NCI-H2171 (cell line): Measurements from ENCODE around the gene GALT.
"Not testable (repeated sequence)": the region's sequence is repeated elsewhere in the genome, so short reads cannot be mapped to it uniquely, and the experiment has no call there.

ENCODE experiments used
- DNase-seq: peaks from one replicate; lab custom pipeline; 2025; lab: John Stamatoyannopoulos, UW

GALT gene

DNA sequence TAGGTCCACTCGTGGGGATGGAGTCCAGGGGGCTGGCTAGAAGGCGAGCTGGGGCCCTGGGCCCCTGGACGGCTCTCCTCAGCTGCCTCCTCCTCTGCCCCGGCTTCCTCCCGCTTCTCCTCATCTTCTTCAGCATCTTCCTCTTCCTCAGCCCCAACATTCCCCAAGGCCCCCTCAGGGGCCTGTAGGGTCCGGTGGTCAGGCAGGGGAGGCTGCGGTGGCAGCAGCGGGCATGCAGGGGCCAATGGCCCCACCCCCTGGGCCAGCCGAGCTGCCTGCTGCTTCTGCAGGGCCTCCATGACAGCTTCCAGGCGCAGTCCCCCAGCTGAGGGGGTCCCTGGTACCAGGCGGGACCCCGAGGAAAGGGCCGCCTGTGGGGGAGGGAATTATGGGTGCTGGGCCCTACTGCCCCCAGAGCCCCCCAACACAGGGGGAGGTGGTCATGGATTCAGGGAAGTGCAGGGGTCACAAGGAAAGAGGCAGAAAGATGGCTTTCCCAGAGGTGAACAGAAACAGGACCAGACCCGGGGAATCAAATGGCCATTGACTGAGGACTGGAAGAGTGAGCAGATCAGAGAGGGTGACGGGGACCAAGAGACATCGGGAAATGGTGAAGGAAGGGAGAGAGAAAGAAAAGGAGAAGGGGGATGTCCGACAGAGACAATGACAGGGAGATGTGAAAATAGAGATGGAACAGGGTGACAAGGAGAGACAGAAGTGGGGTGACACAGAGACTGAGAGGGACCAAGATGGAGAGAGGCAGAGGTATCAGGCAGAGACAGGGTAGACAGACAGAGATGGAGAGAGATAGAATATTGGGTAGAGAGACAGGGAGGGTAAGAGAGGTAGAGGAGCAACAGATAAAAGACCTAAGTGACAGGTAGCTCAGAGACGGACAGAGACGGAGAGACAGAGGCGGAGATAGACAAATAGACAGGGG, 18.5 kb upstream of the GALT start:
- no peak for DNase-seq

DNA sequence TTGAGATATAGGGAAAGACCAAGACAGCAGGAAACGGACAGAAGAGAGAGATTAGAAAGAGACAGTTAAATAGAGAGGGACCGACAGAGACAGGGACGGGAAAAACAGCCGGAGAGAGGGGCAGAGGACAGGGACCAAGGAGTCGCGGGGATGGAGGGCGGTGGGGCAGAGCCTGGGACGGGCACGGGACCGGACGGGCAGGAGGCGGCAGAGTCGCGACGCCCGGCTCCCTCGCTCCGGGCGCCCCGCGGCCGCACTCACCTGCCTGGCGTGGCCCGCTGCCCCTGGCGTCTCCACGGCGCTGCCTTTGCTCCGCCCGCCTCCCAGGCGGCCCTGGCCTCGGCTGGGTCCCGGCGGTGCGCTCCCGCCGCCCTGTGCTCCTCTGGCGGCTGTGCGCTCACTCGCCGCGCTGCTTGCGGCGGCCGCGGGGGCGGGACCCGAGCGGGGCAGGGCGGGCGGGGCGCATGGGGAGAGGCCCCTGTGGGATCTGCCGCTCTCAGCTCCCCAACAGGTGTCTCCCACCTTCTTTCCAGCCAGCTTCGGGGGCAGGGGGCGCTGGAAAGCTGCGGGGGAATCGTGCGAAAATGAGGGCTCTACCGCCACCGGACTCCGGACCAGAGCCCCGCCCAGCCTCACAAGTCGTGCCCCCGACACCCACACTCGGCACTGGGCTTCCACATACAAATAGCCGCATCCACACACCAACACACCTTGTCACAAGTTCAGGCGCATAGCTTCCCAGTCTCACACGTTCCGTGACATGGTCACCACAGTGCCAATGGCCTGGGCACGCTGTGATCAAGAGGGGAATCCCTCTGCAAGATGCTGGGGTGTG, 17.6 kb upstream of the GALT start, which contains the start of gene ARID3C:
ARID3C (minus strand) TSS at position 411 of the 835 bp plus-strand sequence. CDS start 1,052 bp downstream, outside the sequence.
- DNase-seq: no peak

DNA sequence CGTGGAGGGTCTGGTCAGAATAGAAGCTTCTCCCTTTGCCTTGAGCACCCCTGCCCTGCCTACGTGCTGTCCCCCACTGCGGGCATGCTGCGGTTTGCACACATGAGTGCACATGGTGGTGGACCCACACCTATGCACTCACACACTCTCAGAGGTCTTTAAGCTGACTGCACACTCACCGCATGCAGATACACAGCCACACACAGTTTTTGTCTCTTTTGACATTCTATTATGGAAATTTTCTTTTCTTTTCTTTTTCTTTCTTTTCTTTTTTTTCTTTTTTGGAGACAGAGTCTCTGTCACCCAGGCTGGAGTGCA, 17.0 kb upstream of the GALT start:
- no peak for DNase-seq

DNA sequence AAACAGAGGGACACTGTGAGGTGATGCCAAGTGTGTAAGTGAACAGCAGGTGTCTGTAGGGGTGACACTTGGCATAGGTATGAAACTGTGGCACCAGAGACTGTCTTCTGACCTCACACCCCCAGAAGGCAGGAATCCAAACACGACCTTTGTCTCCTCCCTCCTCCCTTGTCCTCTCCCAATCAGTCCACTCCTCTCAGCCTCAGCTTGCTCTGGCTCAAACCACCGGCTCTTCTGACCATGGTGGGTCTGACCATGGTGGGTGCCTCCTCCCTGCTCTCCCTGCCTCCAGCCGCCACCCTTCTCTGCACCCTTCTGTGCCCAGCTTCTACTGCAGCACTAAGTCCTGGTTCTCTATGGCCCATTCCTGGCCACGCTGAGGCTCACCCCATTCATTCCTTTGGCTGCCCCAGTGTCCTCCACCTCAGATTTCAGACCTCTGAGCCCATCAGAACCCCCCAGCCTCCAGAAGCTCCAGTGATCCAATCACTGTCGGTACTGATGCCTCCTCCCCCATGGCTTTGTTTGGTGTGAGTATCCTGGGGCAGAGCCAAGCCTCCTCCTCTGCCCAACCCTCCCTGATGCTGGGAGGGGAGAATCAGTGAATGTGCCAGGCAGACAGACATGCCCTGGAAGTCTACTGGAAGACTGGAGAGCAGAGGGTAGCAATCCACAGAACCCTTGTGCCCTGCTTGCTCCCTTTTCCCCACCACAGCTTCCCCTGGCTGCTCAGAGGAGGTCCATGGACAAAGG, 15.9 kb upstream of the GALT start:
- no peak for DNase-seq

DNA sequence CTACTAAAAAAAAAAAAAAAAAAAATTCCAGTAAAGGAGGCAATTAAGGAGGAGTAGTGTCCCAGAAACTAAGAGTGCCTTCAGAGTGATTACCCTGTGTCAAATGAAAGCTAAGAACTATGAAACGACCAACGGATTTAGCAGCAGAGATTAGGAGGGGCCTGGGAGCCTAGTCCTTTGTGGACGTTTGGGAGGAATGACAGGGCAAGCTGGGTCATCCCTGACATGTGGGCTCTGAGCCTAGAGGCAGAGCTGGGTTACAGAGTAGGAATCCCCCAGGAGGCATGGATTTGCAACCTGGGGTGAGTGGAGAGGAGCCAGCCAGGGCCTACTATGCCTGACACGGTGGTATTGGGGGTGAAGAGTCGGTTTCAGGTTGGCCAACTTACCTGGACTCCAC, 13.3 kb upstream of the GALT start:
- no peak for DNase-seq

DNA sequence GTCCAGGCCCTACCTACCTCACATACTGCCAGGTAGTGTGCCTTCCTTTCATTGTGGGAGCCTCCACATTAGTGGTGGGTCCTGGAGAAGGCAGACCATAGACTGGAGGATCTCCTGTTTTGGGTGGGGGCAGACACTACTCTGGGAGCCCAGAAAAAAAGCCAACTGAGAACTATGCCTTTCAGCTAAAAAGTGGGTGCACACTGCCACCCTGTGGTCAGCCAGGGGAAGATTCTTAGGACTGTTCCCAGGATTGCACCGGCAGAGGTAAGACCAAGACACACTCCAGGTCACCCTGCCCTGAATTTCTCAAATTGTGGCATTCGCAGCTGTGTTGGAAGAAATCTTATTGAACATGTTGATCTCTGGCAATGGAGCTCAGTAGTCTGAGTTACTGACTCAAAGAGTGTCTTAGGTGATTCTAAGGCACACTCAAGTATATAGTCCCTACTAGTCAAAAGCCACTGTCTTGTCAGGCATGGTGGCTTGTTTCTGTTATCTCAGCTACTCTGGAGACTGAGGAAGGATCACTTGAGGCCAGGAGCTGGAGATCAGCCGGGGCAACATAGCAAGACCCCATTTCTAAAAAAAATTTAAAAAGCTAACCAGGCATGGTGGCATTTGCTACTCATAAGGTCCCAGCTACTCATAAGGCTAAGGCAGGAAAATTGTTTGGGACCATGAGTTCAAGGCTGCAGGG, 12.5 kb upstream of the GALT start:
- DNase-seq: no peak

DNA sequence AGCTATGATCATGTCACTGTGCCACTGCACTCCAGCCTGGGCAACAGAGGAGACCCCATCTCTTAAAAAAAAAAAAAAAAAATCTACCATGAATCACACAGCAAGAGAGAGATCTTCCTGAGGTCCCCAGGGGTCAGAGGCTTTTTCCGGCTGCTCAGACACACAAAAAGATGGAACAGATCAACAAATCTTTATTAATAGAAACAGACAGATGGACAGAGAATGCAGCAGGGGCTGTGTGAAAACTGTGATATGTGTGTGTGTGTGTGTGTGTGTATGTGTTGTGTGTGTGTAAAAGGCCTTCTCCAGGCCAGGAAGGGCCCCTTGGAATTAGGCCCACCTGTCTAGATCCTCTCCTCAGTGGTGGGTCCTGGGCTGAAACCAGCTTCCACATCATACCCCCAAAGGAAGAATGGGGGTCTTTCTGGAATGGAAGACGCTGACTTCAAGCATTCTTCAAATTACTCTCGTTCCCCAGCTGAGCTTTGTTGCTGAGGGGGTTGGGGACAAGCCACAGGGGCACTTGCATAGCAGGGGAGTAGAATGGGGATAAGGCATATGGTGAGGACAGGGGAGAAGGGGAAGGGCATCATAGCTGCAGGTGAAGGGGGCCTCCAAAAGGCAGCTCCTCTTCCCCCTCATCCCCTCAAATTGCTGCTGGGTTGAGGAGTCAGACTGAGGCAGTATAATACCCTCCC, 11.8 kb upstream of the GALT start:
- no peak for DNase-seq

DNA sequence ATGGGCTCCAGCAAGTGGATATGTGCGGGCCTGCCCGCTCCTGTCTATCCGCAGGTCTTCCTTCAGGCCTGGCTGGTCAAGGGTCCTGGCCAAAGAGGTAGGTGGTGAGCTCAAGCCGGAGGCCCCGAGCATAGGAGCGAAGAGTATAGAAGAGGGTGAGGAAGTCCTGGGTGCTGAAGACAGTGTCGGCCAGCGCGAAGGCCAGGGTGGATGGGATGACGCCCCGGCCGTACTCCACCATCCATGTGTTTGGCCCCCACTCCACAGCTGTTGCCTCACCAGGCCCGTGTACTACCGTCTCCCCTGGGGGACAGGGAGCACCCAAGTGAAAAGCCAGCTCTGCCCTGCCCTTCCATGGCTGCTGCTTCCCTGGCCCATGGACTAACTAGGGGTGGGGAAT, 10.9 kb upstream of the GALT start:
- no peak for DNase-seq

DNA sequence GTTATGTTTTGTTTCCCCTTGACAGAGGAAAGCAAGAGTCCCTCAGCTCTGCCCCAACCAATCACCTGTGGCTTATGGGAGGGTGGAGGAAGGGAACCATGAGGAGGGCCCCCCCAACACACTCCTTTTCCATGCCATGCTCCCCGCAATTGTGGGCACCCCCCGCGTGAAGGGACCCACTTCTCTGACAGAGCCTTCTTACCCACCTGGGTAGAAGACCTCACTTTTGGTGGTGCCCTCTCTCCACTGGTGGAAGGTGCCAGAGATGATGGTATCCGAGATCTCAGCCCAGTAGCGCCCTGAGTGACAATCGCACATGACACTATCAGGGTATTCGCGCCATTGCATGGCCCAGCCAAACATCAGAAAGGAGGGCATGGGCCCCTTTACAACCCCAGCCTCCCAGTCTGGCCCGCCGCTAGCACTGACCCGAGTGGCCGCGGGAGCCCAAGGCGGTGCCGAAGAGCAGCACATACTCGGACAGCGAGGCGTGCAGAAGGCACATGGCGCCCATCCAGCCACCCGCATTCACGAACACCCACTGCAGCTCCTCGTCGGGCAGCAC, 9.6 kb upstream of the GALT start:
- DNase-seq: no peak

DNA sequence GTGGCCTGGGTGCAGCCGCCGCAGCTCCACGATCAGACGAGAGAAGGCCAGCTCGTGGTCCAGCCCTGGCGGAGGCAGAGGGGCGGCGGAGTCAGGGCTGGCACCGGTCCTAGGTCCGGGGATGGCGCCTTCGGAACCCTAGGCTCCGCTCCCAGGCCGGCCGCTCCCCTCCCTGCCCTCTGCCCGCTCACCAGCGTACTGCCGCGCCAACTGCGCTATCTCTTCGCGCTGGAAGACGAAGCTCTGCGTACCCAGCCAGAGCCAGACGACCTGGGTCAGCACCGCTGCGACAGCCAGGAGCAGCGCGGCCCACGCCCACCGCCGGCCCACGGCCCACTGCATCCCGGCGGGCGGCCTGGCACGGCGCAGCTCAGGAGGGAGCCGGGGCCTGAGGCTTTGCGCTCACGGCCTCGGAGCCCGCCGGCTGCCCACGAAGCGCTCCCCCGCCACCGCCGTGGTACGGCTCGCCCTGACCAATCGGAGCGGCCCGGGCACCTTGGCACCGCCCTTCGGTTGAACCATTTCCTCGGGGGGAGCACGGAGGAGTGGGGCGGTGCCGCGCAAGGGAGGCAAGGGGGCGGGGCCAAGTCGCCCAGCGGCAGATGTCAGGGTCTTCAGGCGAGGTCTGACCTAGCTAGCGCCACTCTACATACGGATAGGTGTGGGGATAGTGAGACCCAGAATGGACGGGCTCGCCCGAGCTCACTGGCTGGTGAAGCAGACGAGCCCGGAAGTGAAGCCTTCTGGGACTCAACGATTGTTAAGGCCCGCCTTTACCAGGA, 8.9 kb upstream of the GALT start, which contains the start of gene SIGMAR1:
SIGMAR1 (minus strand) TSS at position 432 of the 782 bp plus-strand sequence; CDS start at position 342, 90 bp downstream.
- peak; percentile 78 for DNase-seq

DNA sequence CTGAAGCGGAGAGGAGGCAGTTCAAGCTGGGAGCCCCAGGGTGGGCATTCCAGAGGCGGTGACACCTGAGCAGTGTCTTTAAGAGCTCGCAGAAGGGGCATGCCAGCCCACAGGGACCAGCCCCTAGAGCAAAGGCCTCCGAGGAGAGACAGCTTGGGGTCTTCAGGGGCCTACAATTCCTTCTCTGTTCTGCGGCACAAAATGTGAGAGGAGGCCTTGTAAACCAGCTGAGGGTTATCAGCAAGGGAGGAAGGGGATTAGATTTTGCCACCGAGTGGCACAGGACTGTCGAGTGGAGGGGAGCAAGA, 8.4 kb upstream of the GALT start:
- no peak for DNase-seq

DNA sequence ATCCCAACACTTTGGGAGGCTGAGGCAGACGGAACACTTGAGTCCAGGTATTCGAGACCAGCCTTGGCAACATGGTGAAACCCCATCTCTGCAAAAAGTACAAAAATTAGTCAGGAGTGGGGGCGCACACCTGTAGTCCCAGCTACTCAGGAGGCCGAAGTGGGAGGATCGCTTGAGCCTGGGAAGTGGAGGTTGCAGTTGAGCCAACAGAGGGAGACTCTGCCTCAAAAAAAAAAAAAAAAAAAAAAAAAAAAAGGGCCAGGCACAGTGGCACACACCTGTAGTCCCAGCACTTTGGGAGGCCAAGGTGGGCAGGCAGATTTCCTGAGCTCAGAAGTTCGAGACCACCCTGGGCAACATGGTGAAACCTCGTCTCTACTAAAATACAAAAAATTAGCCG, 7.2 kb upstream of the GALT start:
- DNase-seq: not testable (repeated sequence)

DNA sequence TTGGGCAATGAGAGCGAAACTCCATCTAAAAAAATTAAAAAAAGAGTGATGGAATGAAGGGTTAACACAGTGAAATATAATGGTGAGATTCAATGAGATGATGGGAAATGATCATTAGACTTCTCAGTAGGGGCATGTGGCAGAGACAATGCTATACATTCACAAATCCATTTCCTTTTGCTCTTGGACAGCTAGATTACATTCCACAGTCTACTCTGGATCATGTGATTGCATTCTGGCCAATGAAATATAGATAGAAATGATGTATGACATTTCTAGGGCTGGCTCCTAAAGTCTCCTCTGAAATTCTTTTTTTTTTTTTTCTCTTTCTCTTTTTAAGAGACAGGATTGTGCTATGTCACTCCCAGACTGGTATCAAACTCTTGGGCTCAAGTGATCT, 3.8 kb upstream of the GALT start:
- no peak for DNase-seq

DNA sequence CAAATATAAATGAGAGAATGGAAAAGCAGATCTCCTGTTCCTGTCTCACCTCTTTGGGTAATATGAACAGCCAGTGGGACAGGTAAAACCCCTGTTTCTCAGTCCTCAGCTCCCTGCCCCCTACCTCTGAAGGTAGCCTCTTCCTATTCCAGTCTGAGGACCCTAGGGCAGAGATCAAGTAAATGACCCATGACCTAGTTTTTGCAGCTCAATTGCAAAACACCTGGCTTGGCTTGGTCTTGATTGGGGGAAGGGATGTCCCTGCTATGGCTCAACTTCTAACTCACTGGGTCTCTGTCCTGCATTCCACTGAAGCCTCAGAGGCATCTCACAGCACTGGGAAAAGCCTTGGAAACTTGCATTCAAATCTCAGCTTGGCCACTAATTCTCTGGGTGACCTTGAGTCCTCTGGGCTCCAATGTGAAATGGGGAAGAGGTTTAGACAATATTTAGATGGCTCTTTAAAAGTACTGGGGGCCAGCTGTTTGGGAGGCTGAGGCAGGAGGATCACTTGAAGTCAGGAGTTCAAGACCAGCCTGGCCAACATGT, 1.6 kb upstream of the GALT start:
- no peak for DNase-seq

DNA sequence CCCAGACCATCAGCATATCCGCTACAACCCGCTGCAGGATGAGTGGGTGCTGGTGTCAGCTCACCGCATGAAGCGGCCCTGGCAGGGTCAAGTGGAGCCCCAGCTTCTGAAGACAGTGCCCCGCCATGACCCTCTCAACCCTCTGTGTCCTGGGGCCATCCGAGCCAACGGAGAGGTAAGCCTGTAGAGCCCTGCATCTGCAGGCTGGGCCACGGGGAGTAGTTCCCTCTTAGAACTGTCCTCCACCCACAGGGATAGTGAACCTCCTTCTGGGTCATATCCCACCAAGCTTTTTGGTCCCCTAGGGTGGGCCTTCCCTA, 569 bp downstream of the GALT start:
- DNase-seq: no peak

DNA sequence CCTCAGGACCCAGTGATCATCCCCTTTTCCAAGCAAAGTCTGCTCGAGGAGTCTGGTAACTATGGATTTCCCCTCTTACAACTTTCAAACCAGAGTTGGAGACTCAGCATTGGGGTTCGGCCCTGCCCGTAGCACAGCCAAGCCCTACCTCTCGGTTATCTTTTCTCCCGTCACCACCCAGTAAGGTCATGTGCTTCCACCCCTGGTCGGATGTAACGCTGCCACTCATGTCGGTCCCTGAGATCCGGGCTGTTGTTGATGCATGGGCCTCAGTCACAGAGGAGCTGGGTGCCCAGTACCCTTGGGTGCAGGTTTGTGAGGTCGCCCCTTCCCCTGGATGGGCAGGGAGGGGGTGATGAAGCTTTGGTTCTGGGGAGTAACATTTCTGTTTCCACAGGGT, 1.2 kb downstream of the GALT start:
- DNase-seq: no peak

DNA sequence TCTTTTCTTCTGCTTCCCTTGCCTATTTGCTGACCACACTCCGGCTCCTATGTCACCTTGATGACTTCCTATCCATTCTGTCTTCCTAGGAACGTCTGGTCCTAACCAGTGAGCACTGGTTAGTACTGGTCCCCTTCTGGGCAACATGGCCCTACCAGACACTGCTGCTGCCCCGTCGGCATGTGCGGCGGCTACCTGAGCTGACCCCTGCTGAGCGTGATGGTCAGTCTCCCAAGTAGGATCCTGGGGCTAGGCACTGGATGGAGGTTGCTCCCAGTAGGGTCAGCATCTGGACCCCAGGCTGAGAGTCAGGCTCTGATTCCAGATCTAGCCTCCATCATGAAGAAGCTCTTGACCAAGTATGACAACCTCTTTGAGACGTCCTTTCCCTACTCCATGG, 2.2 kb downstream of the GALT start:
- DNase-seq: no peak

DNA sequence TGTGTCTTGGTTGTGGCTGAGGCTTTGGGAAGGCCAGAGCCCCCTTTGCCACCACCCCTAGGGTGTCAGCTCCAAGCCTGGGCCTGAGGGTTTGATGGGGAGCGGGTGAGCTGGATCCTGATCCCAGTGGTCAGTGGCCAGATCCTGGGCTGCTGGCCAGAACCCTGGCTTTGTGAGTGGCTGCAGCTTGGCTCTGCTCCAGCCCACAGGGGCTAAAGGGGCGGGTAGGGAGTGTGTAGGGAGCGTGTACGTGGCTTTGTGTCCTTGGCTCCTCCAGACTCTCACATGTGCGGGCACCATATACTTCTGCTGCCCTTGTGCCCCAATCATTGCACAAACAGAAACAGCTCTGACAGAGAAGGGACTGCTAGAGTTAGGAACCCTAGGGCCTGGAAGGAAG, 4.3 kb downstream of the GALT start:
- DNase-seq: no peak

DNA sequence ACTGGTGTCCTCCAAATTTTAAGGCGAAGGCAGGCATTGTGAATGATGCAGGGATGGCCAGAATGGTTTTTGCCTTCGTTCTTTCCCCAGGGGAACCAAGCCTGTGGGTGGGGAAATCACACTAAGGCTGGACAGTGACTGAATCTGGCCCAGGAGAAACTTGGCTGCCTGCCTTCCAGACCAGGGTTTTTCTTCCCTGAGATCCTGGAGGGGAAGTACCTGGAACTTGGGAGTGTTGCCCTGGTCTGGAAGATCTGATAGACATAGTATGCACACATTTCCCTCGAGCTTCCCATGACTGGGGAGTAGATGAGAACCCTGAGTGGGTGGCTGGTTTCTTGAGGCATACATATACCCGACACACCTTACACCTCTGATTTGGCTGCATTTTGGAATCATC, 4.8 kb downstream of the GALT start:
- DNase-seq: no peak
